ENCODE measurements around the gene DNAJC8.

The DNAJC8 gene

GRCh38 chr1:28209700-28210099 lies 23.1 kb downstream of the DNAJC8 start:
- peaks cover 42% of the 10 kb centered on the region for H3K36me3 ChIP-seq (replicated peaks)
- H3K4me3 ChIP-seq (ENCODE audit: low read depth, low read length) = no peak overlapping the region
- no peak for TF ChIP-seq CTCF (IDR thresholded peaks at IDR 0.05; ENCODE audit: low read depth, low read length, missing control alignments)
- DNase-seq = no peak
- H3K27me3 ChIP-seq (replicated peaks) = no peaks in the 10 kb centered on the region
- in situ Hi-C loops (cut with HindIII; ENCODE audit: low pct_ligation_motif_present, low sequenced_read_pairs) = no loop called here
- H3K27ac ChIP-seq = no peak overlapping the region

DNA sequence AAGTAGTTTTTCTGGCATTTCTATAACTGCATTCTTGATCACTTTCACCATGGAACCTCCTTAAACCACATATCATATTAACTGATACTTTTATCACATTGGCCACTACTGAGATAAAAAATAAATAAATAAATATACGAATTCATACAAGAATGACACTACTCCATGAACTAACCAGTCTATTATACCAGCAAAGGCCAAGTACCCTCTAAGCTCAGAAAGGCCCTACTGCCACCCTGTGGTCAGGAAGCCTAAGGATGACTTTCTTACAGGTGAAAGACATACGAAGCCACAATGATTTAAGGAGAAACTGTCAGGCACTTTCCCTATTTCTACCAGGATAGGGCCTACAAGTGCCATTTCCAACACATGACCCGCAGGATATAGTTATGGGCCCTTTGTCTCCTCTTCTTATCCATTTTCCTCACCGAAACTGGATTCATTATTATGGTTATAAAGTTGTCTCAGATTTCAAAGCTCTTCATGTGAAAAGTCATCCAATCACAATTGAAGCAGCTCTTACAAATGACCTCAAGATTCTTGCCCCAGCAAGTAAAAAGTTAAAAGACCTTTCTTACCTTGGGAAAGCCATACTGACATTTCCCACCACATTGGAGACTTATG lies 23.9 kb downstream of the DNAJC8 start:
- Histone ChIP-seq H3K27ac (no peak overlapping the region), H3K36me3 (replicated peaks) (peaks cover 44% of the 10 kb centered on the region), H3K27me3 (replicated peaks) (no peaks in the 10 kb centered on the region), H3K4me3 (ENCODE audit: low read depth, low read length) (no peak overlapping the region)
- DNase-seq = peak; percentile 66
- in situ Hi-C loops (cut with HindIII; ENCODE audit: low pct_ligation_motif_present, low sequenced_read_pairs) = no loop called here
- peak; percentile 83 for TF ChIP-seq CTCF (IDR thresholded peaks at IDR 0.05; ENCODE audit: low read depth, low read length, missing control alignments)

GRCh38 chr1:28205243-28205642 lies 27.6 kb downstream of the DNAJC8 start:
- H3K27ac ChIP-seq = no peak overlapping the region
- in situ Hi-C loops (cut with HindIII; ENCODE audit: low pct_ligation_motif_present, low sequenced_read_pairs) = no loop called here
- no peaks in the 10 kb centered on the region for H3K27me3 ChIP-seq (replicated peaks)
- no peak for TF ChIP-seq CTCF (IDR thresholded peaks at IDR 0.05; ENCODE audit: low read depth, low read length, missing control alignments)
- no peak for DNase-seq
- H3K36me3 ChIP-seq (replicated peaks) = peaks cover 57% of the 10 kb centered on the region
- H3K4me3 ChIP-seq (ENCODE audit: low read depth, low read length) = no peak overlapping the region

GRCh38 chr1:28200234-28200873 lies 32.5 kb downstream of the DNAJC8 start:
- H3K27ac ChIP-seq = no peak overlapping the region
- TF ChIP-seq CTCF (IDR thresholded peaks at IDR 0.05; ENCODE audit: low read depth, low read length, missing control alignments) = no peak
- H3K4me3 ChIP-seq (ENCODE audit: low read depth, low read length) = no peak overlapping the region
- no peaks in the 10 kb centered on the region for H3K27me3 ChIP-seq (replicated peaks)
- H3K36me3 ChIP-seq (replicated peaks) = peaks cover 56% of the 10 kb centered on the region
- no peak for DNase-seq
- in situ Hi-C loops (cut with HindIII; ENCODE audit: low pct_ligation_motif_present, low sequenced_read_pairs) = no loop called here

DNA sequence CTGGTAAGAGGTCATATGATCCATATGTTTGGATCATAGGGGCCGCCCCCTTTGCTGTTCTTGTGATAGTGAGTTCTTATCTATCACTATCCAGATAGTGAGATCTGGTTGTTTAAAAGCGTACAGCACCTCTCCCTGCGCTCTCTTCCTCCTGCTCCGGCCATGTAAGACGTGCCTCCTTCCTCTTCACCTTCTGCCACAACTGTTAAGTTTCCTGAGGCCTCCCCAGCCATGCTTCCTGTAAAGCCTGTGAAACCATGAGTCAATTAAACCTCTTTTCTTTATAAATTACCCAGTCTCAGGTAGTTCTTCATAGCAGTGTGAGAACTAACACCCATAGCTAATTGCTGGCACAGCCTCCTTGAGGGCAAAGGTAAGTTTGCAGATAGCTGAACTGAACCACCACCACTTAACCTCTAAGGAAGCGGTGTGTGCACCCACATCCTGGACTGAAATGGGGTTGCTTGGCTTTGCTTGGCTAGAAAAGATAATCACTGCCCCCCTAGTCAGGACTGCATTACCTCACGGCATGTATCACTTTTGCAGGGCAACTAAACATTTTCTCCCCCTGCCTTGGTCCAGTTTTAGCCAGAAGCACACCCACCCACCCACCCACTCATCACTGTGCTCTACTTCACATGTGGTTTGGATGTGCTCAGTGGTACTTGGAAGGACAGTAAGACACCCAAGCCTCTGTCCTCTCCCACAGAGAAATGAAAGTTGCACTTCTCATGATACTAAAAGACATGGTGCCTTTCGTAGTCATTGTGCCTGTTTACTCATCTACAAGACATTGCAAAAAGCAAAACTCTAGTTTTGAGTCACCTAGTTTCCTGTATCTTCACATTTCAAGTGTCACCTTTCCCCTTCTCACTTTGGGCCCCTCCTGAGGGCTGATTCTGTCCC lies 33.2 kb downstream of the DNAJC8 start:
- no peak overlapping the region for H3K27ac ChIP-seq
- H3K36me3 ChIP-seq (replicated peaks) = peaks cover 49% of the 10 kb centered on the region
- no peaks in the 10 kb centered on the region for H3K27me3 ChIP-seq (replicated peaks)
- in situ Hi-C loops (cut with HindIII; ENCODE audit: low pct_ligation_motif_present, low sequenced_read_pairs) = no loop called here
- TF ChIP-seq CTCF (IDR thresholded peaks at IDR 0.05; ENCODE audit: low read depth, low read length, missing control alignments) = no peak
- no peak overlapping the region for H3K4me3 ChIP-seq (ENCODE audit: low read depth, low read length)
- DNase-seq = no peak

Measured in brain microvascular endothelial cell (primary cell).